ENCODE measurements around the gene ASCC1. TPM values are rescaled to one million over a fixed set of nuclear protein-coding genes. Genes with fewer than 3 reads are reported as not detected.

ASCC1 gene
- total and polyA plus RNA-seq, 2 donors from 2014 or later, result 24.0 to 36.1 TPM

GRCh38 chr10:72090326-72090725, 125.8 kb downstream of the ASCC1 start:
- Histone ChIP-seq H3K27ac (ENCODE audit: low read depth in 2 of 2, low read length in 2 of 2) (no peak overlapping the region), H3K4me3 (ENCODE audit: low read length in 3 of 3) (no peak overlapping the region), H3K9me3 (ENCODE audit: control insufficient read depth in 2 of 3, insufficient read depth in 1 of 3, low read length in 3 of 3) (no peaks in the 10 kb centered on the region), H3K9ac (ENCODE audit: low read length in 3 of 3) (no peak overlapping the region), H3K27me3 (ENCODE audit: control insufficient read depth, insufficient read depth, low read length) (peaks cover 5% of the 10 kb centered on the region), H3K36me3 (ENCODE audit: control insufficient read depth in 2 of 3, insufficient read depth in 3 of 3, low read length in 3 of 3) (no peaks in the 10 kb centered on the region), H3K4me1 (ENCODE audit: control insufficient read depth in 2 of 3, insufficient read depth in 2 of 3, low read depth in 1 of 3, low read length in 3 of 3) (peaks cover 0 to 11% (median 0%) of the 10 kb centered on the region in 3 donors)
- FAIRE-seq, result no peak
- no peak for TF ChIP-seq CTCF (IDR thresholded peaks at IDR 0.05; ENCODE audit: borderline replicate concordance, extremely low read depth, insufficient read depth)
- intact Hi-C loops (cut with DNase I), result no loop called here
- DNase-seq, result no peak

- no peak for TF ChIP-seq CTCF (IDR thresholded peaks at IDR 0.05; ENCODE audit: borderline replicate concordance, extremely low read depth, insufficient read depth)
- Histone ChIP-seq H3K4me3 (ENCODE audit: low read length in 3 of 3) (no peak overlapping the region), H3K36me3 (ENCODE audit: control insufficient read depth in 2 of 3, insufficient read depth in 3 of 3, low read length in 3 of 3) (no peaks in the 10 kb centered on the region), H3K4me1 (ENCODE audit: control insufficient read depth in 2 of 3, insufficient read depth in 2 of 3, low read depth in 1 of 3, low read length in 3 of 3) (peaks cover 0 to 11% (median 0%) of the 10 kb centered on the region in 3 donors), H3K27ac (ENCODE audit: low read depth in 2 of 2, low read length in 2 of 2) (no peak overlapping the region), H3K9me3 (ENCODE audit: control insufficient read depth in 2 of 3, insufficient read depth in 1 of 3, low read length in 3 of 3) (no peaks in the 10 kb centered on the region), H3K27me3 (ENCODE audit: control insufficient read depth, insufficient read depth, low read length) (peaks cover 5% of the 10 kb centered on the region), H3K9ac (ENCODE audit: low read length in 3 of 3) (no peak overlapping the region)
- DNase-seq (peak in 1 of 5 donors; percentile 64), FAIRE-seq (no peak)
- intact Hi-C loops (cut with DNase I), result no loop called here
These were observed 126.5 kb downstream of the ASCC1 start for GRCh38 chr10:72089618-72090017.

GRCh38 chr10:72088889-72089575, 127.0 kb downstream of the ASCC1 start:
- DNase-seq (peak in 2 of 5 donors; percentile 52 to 78), FAIRE-seq (no peak)
- Histone ChIP-seq H3K36me3 (ENCODE audit: control insufficient read depth in 2 of 3, insufficient read depth in 3 of 3, low read length in 3 of 3) (no peaks in the 10 kb centered on the region), H3K27me3 (ENCODE audit: control insufficient read depth, insufficient read depth, low read length) (peaks cover 5% of the 10 kb centered on the region), H3K4me3 (ENCODE audit: low read length in 3 of 3) (no peak overlapping the region), H3K9me3 (ENCODE audit: control insufficient read depth in 2 of 3, insufficient read depth in 1 of 3, low read length in 3 of 3) (no peaks in the 10 kb centered on the region), H3K9ac (ENCODE audit: low read length in 3 of 3) (no peak overlapping the region), H3K4me1 (ENCODE audit: control insufficient read depth in 2 of 3, insufficient read depth in 2 of 3, low read depth in 1 of 3, low read length in 3 of 3) (peaks cover 0 to 11% (median 0%) of the 10 kb centered on the region in 3 donors), H3K27ac (ENCODE audit: low read depth in 2 of 2, low read length in 2 of 2) (no peak overlapping the region)
- intact Hi-C loops (cut with DNase I), result no loop called here
- TF ChIP-seq CTCF (IDR thresholded peaks at IDR 0.05; ENCODE audit: borderline replicate concordance, extremely low read depth, insufficient read depth), result no peak

Data from kidney (tissue), 14 donors.